Heart left ventricle (tissue), 13 donors: Measurements from ENCODE around the gene GHR.

Experiments
- CTCF ChIP-seq, 12 donors: fragments of 200-600 bp; sonication (generic) in 4 of 12; IDR thresholded peaks; one replicate each; pipeline versions ENCODE4 v1.5.0 to v1.8.0; 2018 to 2022; ENCODE audit warnings: antibody characterized with exemption in 12 of 12, mild to moderate bottlenecking in 5 of 12
- POLR2A ChIP-seq, 2 donors: fragments of 450-650 bp; IDR thresholded peaks; one replicate each; pipeline ENCODE4 v1.6.1; 2017; ENCODE audit warnings: antibody characterized with exemption in 2 of 2, mild to moderate bottlenecking in 2 of 2, moderate library complexity in 2 of 2
- donor health status: ischemic (EF 13 %, LVEDD 7.1; RV severe dilation, severe dysfunction).
- donor health status: DM: no; HTN: yes; CAD: no.
- donor health status: DM: no; HTN: no; CAD: no.
- donor health status: ischemic (EF 25% LVEDD 6.9; RV normal size, moderate dysfunction).
- donor health status: ischemic (EF 25% LVEDD 5.7; RV mildly dilated, moderate dysfunction).
- donor health status: ischemic (EF 35%, LVEDD 5.7; RV mildly dilated, moderate dysfunction).
- donor health status: nonischemic (EF 11% LVEDD 7.7; RV severe dilation, severe dysfunction).
- donor health status: DM: yes; HTN: yes; CAD: no.
- donor health status: PGD.
- donor health status: ischemic (EF 29% LVEDD 5.4; RV normal size, mild dysfunction).
- donor health status: nonischemic (EF 23%, LVEDD 6.1; RV moderate dilation, normal function).

- TF ChIP-seq CTCF (IDR thresholded peaks at IDR 0.05), result no peak
- no peak for TF ChIP-seq POLR2A (IDR thresholded peaks at IDR 0.05)
These were observed 71.2 kb downstream of the GHR start for GRCh38 chr5:42494414-42494813.
